WI38 (cell line): ENCODE measurements around the gene RTN3.

Experiments
- H3K4me3 ChIP-seq: 2 replicates; pipeline ENCODE4 v1.5.1; 2011; ENCODE audit warnings: low read depth, mild to moderate bottlenecking, control low read depth, low read length
- TF ChIP-seq, protein P1 (sequence below): IDR thresholded peaks from 2 replicates; pipeline ENCODE4 v1.5.1; 2012; ENCODE audit warnings: low read depth, mild to moderate bottlenecking, control low read depth, low read length

RTN3 gene

DNA sequence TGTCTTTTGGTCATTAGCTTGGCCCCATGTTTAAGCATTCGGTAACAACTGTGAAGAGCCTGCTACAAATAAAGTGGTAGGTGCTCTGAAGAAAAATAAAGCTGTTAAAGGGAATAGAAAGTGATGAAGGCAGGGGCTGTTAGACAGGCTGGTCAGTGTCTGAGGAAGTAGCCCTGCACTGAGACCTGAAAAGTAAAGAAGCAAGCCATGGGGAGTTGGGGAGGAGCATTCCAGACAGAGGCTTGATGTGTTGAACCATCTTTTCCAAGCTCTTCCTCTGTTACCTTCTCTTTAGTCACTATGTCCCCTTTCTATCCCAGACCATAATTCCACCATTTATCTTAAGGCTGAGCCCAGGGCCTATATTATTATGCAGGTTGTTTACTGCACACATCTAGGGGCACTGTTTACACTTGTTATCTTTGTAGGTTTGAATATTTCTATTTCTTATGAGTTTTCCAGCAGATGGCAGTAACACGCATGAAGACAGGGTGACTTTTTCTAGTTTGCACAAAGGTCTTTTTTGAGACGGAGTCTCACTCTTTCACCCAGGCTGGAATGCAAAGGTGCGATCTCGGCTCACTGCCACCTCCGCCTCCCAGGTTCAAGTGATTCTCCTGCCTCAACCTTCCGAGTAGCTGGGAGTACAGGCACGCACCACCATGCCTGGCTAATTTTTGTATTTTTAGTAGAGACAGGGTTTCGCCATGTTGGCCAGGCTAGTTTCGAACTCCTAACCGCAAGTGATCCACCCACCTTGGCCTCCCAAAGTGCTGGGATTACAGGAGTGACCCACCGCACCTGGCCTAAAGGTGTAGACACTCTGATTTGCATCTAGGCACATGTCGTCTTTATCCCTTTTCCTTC lies 64.2 kb downstream of the RTN3 start:
- no peak overlapping the region for H3K4me3 ChIP-seq
- TF ChIP-seq, protein P1, sequence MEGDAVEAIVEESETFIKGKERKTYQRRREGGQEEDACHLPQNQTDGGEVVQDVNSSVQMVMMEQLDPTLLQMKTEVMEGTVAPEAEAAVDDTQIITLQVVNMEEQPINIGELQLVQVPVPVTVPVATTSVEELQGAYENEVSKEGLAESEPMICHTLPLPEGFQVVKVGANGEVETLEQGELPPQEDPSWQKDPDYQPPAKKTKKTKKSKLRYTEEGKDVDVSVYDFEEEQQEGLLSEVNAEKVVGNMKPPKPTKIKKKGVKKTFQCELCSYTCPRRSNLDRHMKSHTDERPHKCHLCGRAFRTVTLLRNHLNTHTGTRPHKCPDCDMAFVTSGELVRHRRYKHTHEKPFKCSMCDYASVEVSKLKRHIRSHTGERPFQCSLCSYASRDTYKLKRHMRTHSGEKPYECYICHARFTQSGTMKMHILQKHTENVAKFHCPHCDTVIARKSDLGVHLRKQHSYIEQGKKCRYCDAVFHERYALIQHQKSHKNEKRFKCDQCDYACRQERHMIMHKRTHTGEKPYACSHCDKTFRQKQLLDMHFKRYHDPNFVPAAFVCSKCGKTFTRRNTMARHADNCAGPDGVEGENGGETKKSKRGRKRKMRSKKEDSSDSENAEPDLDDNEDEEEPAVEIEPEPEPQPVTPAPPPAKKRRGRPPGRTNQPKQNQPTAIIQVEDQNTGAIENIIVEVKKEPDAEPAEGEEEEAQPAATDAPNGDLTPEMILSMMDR = no peak

DNA sequence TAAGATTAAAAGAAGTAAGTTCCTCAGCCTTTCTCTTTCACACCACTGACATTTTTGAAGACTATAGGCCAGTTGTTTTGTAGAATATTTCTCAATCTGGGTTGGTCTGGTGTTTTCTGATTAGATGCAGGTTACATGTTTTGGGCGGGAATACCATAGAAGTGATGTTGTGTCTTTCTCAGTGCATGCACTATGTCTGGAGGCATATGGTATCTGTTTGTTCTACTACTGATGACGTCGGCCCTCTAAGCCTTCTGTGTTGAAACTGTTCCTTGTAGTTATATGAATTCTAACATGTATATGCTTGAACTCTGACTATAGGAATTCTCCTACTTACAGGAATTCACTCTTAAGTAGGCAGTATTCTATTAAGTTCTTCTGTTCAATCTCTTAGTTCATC lies 65.7 kb downstream of the RTN3 start:
- no peak overlapping the region for H3K4me3 ChIP-seq
- TF ChIP-seq, protein P1 = no peak

DNA sequence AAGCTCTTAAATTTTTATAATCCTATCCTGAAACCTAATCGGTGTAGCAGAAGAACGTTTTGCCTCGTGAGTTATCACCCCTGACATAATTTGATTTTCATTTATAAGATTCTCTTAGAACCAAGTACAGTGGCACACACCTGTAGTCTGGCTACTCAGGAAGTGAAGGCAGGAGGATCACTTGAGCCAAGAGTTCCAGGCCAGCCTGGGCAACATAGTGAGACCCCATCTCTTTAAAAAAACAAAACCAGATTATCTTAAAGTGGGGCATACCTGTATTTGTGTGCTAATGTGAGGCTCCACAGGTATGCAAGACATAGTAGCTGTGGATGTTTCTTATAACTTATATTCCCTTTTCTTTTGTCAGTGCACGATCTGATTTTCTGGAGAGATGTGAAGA lies 68.3 kb downstream of the RTN3 start:
- no peak overlapping the region for H3K4me3 ChIP-seq
- TF ChIP-seq, protein P1 = no peak

DNA sequence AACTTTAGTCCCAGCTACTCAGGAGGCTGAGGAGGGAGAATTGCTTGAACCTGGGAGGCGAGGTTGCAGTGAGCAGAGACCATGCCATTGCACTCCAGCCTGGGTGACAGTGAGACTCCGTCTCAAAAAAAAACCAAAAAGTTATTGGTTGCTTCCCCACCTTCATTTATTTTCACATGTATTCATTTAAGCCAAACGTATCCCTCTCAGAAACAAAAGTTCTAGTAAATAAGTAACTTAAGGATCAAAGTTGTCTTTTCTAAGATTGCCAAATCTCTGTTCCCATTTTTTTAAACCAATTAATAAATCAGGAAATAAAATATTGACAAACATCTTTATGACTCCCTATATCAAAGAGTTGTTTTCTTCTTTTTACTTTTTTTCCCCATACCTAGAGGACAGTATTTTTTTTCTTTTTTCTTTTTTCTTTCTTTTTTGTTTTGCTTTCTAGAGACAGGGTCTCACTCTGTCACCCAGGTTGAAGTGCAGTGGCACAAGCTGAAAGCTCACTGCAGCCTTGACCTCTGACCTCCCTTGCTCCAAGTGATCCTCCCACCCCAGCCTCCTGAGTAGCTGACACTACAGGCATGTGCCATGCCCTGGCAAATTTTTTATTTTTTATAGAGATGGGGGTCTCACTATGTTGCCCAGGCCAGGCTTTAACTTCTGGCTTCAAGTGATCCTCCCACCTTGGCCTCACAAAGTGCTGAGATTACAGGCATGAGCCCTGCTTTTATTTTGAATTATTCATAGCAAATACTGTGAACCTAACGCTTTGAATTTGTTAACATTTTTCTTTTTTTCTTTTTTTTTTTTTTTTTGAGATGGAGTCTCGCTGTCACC lies 75.8 kb downstream of the RTN3 start:
- TF ChIP-seq, protein P1 = no peak
- H3K4me3 ChIP-seq = no peak overlapping the region

DNA sequence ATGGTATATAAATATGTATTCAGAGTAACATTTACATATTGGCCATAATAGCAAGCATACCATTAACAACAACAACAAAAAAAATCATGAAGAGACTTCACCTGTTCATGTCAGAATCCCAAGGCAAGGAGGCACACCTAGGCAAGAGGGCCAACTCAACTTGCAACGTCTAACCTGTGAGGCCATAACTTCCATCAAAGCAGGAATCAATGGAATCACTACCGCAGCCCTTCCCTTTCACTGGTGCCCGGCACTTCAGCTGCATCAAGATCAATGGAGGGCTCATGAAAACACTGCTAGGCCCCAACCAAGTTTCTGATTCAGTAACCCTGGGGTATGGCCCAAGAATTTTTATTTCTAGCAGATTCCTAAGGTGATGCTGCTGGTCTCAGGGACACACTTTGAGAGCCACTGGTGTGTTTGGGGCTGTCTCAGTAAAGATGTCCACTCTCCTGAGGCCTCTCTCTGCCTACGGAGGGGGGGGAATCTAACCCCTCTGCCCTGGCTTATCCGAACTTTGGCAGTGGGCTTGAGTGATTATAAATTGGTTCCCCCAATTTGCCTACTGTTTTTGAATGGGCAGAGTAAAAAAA lies 79.3 kb downstream of the RTN3 start:
- no peak overlapping the region for H3K4me3 ChIP-seq
- TF ChIP-seq, protein P1 = no peak

DNA sequence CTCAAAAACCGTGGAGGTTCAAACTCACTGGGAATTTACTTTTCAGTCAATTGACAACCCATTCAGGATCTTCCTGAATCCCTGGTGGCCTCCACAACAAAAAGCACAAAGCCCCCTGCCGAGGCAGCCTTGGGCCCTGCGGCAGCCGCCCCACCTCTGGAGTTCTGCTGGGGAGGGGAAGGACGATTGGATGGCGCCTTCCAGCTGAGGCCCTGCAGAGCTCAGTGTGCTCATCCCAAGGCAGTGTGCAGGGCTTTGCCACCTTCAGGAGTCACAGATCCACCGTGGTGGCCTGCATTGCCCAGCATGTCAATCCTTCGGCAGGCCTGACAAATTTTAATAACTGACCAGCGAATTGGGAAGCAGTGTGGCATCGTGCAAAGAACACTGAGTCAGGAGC lies 79.9 kb downstream of the RTN3 start:
- no peak overlapping the region for H3K4me3 ChIP-seq
- TF ChIP-seq, protein P1 = no peak
